Progenitor cell of endocrine pancreas (in vitro differentiated cells): ENCODE data around the gene CFAP65. TPM values are rescaled to one million over a fixed set of nuclear protein-coding genes. Genes with fewer than 3 reads are reported as not detected.

Experiments used
- DNase-seq: peaks from one replicate; pipeline ENCODE4 v3.0.0; 2021; ENCODE audit warnings: low spot score; ENCODE audit not compliant: unreplicated experiment
- H3K27ac Mint-ChIP-seq: 2 replicates; pipeline ENCODE4 v1.8.0; 2021; ENCODE audit warnings: mild to moderate bottlenecking, moderate library complexity, mixed read lengths
- H3K27me3 Mint-ChIP-seq: 2 replicates; pipeline ENCODE4 v1.8.0; 2021; ENCODE audit warnings: mixed read lengths
- H3K36me3 Mint-ChIP-seq: 2 replicates; pipeline ENCODE4 v1.8.0; 2022; ENCODE audit warnings: mixed read lengths; ENCODE audit not compliant: insufficient read depth
- H3K4me1 Mint-ChIP-seq: 2 replicates; pipeline ENCODE4 v1.8.0; 2021; ENCODE audit warnings: low read depth, mixed read lengths
- H3K4me3 Mint-ChIP-seq: 2 replicates; pipeline ENCODE4 v1.8.0; 2021; ENCODE audit warnings: low read depth, mild to moderate bottlenecking, moderate library complexity, mixed read lengths
- H3K9me3 Mint-ChIP-seq: 2 replicates; pipeline ENCODE4 v1.8.0; 2021; ENCODE audit warnings: low read depth, mixed read lengths
- CTCF ChIP-seq: fragments of 200-600 bp; sonication (generic); IDR thresholded peaks from one replicate; pipeline ENCODE4 v1.5.0; 2021; ENCODE audit warnings: antibody characterized with exemption, mild to moderate bottlenecking; ENCODE audit not compliant: unreplicated experiment
- total RNA-seq: library from RNA; stranded (reverse); gene quantifications from 2 replicates; pipeline ENCODE4 v1.2.1, GENCODE V29; 2021

Gene CFAP65
- total RNA-seq, 1 donor from 2014 or later: 0.65 TPM

GRCh38 chr2:218964041-218964771 lies 77.1 kb downstream of the CFAP65 start:
- Mint-ChIP-seq H3K4me1 (peaks cover 17% of the 10 kb centered on the region), H3K4me3 (peak overlapping the region; percentile 17), H3K27ac (peak overlapping the region; percentile 90), H3K36me3 (no peaks in the 10 kb centered on the region), H3K9me3 (no peaks in the 10 kb centered on the region), H3K27me3 (peaks cover 55% of the 10 kb centered on the region)
- TF ChIP-seq CTCF: no peak
- DNase-seq: no peak

GRCh38 chr2:218963601-218964000 lies 77.7 kb downstream of the CFAP65 start:
- Mint-ChIP-seq H3K27me3 (peaks cover 57% of the 10 kb centered on the region), H3K4me1 (peaks cover 20% of the 10 kb centered on the region), H3K9me3 (no peaks in the 10 kb centered on the region), H3K27ac (peak overlapping the region; percentile 90), H3K36me3 (no peaks in the 10 kb centered on the region), H3K4me3 (peak overlapping the region; percentile 78)
- no peak for DNase-seq
- no peak for TF ChIP-seq CTCF

GRCh38 chr2:218962859-218963492 lies 78.3 kb downstream of the CFAP65 start:
- H3K27me3 Mint-ChIP-seq: peaks cover 58% of the 10 kb centered on the region
- peak overlapping the region; percentile 78 for H3K4me3 Mint-ChIP-seq
- no peaks in the 10 kb centered on the region for H3K36me3 Mint-ChIP-seq
- no peak for TF ChIP-seq CTCF
- H3K27ac Mint-ChIP-seq: peak overlapping the region; percentile 90
- no peaks in the 10 kb centered on the region for H3K9me3 Mint-ChIP-seq
- DNase-seq: peak; percentile 91
- H3K4me1 Mint-ChIP-seq: peaks cover 20% of the 10 kb centered on the region

GRCh38 chr2:218961651-218962570 lies 79.4 kb downstream of the CFAP65 start:
- Mint-ChIP-seq H3K27ac (no peak overlapping the region), H3K27me3 (peaks cover 59% of the 10 kb centered on the region), H3K4me1 (peaks cover 20% of the 10 kb centered on the region), H3K36me3 (no peaks in the 10 kb centered on the region), H3K9me3 (no peaks in the 10 kb centered on the region), H3K4me3 (peak overlapping the region; percentile 78)
- DNase-seq: no peak
- no peak for TF ChIP-seq CTCF

GRCh38 chr2:218961229-218961628 lies 80.1 kb downstream of the CFAP65 start:
- Mint-ChIP-seq H3K27ac (no peak overlapping the region), H3K4me3 (peak overlapping the region; percentile 68), H3K27me3 (peaks cover 61% of the 10 kb centered on the region)

More at GRCh38 chr2:218961229-218961628, 80.1 kb downstream of the CFAP65 start:
- no peak for DNase-seq
- no peaks in the 10 kb centered on the region for H3K36me3 Mint-ChIP-seq
- no peaks in the 10 kb centered on the region for H3K9me3 Mint-ChIP-seq
- no peak for TF ChIP-seq CTCF
- H3K4me1 Mint-ChIP-seq: peaks cover 20% of the 10 kb centered on the region
